GM12878 (cell line): ENCODE measurements around the gene AK5. TPM values are rescaled to one million over a fixed set of nuclear protein-coding genes. Genes with fewer than 3 reads are reported as not detected.

Source experiments
- ATAC-seq: fragments of 200-7000 bp; cut with Tn5 transposase; 3 replicates; pipeline ENCODE4 v1.9.1; 2020; ENCODE audit warnings: mild to moderate bottlenecking, moderate library complexity
- BruUV-seq: library from RNA; stranded (reverse); fragments of 400-500 nt; replicated peaks from 2 replicates; lab custom pipeline; 2021; lab: Mats Ljungman, UMichigan
- CTCF ChIA-PET: fragments of 300-600 bp; sonication (Branson Sonifier 250); formaldehyde crosslinking; extraction: SDS; loops from one replicate; lab custom pipeline; 2021; ENCODE audit warnings: inconsistent platforms; lab: Yijun Ruan, JAX
- POLR2A ChIA-PET: fragments of 350-600 bp; formaldehyde crosslinking; extraction: SDS; loops from one replicate; lab custom pipeline; 2021; ENCODE audit warnings: inconsistent platforms; lab: Charles Lee
- RAD21 ChIA-PET: fragments of 300-600 bp; sonication (Branson Sonifier 250); formaldehyde crosslinking; loops from one replicate; lab custom pipeline; 2023; ENCODE audit warnings: antibody characterized with exemption; ENCODE audit not compliant: unreplicated experiment; lab: Charles Lee
- SMC1A ChIA-PET: fragments of 300-600 bp; sonication (Branson Sonifier 250); formaldehyde crosslinking; loops from one replicate; lab custom pipeline; 2023; ENCODE audit not compliant: unreplicated experiment, uncharacterized antibody; lab: Charles Lee
- DNase-seq: peaks from one replicate; pipeline ENCODE4 v3.0.0-alpha.2; 2011; ENCODE audit warnings: low read depth, low spot score
- FAIRE-seq: peaks from 3 replicates; lab custom pipeline; 2011; peaks lifted over from hg19 to GRCh38; lab: Jason Lieb, UNC
- H2AFZ ChIP-seq: 2 replicates; pipeline ENCODE4 v1.6.0; 2011; ENCODE audit warnings: low read depth, low read length, control low read depth; ENCODE audit not compliant: control insufficient read depth
- H3K27ac ChIP-seq: 2 replicates; pipeline ENCODE4 v1.5.1; 2011; ENCODE audit warnings: control low read depth; ENCODE audit not compliant: control insufficient read depth, insufficient read depth
- H3K27me3 ChIP-seq, 2 experiments: replicated peaks in 1 of 2; 2 replicates each; pipeline versions ENCODE4 v1.6.0 to v1.6.1; 2011; ENCODE audit warnings: low read length in 1 of 2; ENCODE audit not compliant: control insufficient read depth in 2 of 2, insufficient read depth in 2 of 2
- H3K36me3 ChIP-seq, 2 experiments: 2 replicates each; pipeline ENCODE4 v1.5.1; 2011; ENCODE audit warnings: low read length in 1 of 2; ENCODE audit not compliant: control insufficient read depth in 2 of 2, insufficient read depth in 2 of 2
- H3K4me1 ChIP-seq: 2 replicates; pipeline ENCODE4 v1.6.1; 2011; ENCODE audit warnings: mild to moderate bottlenecking, low read length, moderate library complexity, mixed read lengths; ENCODE audit not compliant: control insufficient read depth, insufficient read depth
- H3K4me2 ChIP-seq: 2 replicates; pipeline ENCODE4 v1.6.0; 2011; ENCODE audit warnings: control low read depth; ENCODE audit not compliant: control insufficient read depth, insufficient read depth
- H3K4me3 ChIP-seq: fragments of 200-600 bp; sonication (generic); 2 replicates; pipeline ENCODE4 v1.5.1; 2016
- H3K79me2 ChIP-seq: 2 replicates; pipeline ENCODE4 v1.6.0; 2011; ENCODE audit warnings: low read length; ENCODE audit not compliant: control insufficient read depth, insufficient read depth
- H3K9ac ChIP-seq: 2 replicates; pipeline ENCODE4 v1.8.0; 2011; ENCODE audit warnings: low read length, control low read depth, mixed read lengths; ENCODE audit not compliant: control insufficient read depth, insufficient read depth
- H3K9me3 ChIP-seq: replicated peaks from 3 replicates; pipeline ENCODE4 v1.5.1; 2011; ENCODE audit warnings: mild to moderate bottlenecking, low read length; ENCODE audit not compliant: control insufficient read depth, insufficient read depth
- H4K20me1 ChIP-seq: 2 replicates; pipeline ENCODE4 v1.6.0; 2011; ENCODE audit not compliant: control insufficient read depth, insufficient read depth
- ASH2L ChIP-seq: fragments of 300-600, 200-600 bp; sonication (generic); IDR thresholded peaks from 2 replicates; pipeline ENCODE4 v1.6.1; 2017; ENCODE audit warnings: low read depth, mild to moderate bottlenecking, borderline replicate concordance
- CBX3 ChIP-seq: fragments of 200-600 bp; sonication (generic); IDR thresholded peaks from 2 replicates; pipeline ENCODE4 v1.6.1; 2016; ENCODE audit warnings: low read depth, borderline replicate concordance
- KLF5 ChIP-seq: fragments of 450-650 bp; IDR thresholded peaks from 2 replicates; pipeline ENCODE4 v1.6.1; 2014; ENCODE audit warnings: mild to moderate bottlenecking; ENCODE audit not compliant: partially characterized antibody
- LARP7 ChIP-seq: fragments of 450-650 bp; IDR thresholded peaks from 2 replicates; pipeline ENCODE4 v1.6.1; 2017; ENCODE audit warnings: mild to moderate bottlenecking
- MEF2B ChIP-seq: fragments of 450-650 bp; IDR thresholded peaks from 2 replicates; pipeline ENCODE4 v1.6.1; 2018; ENCODE audit warnings: mild to moderate bottlenecking, moderate library complexity; ENCODE audit not compliant: partially characterized antibody, poor library complexity, severe bottlenecking
- MTA2 ChIP-seq: fragments of 450-650 bp; IDR thresholded peaks from 2 replicates; pipeline ENCODE4 v1.6.1; 2016; ENCODE audit warnings: low read depth, mild to moderate bottlenecking, moderate library complexity
- NFXL1 ChIP-seq: fragments of 450-650 bp; IDR thresholded peaks from 2 replicates; pipeline ENCODE4 v1.6.1; 2017; ENCODE audit warnings: antibody characterized with exemption, mild to moderate bottlenecking, borderline replicate concordance
- PML ChIP-seq: IDR thresholded peaks from 2 replicates; pipeline ENCODE4 v1.6.1; 2012; ENCODE audit warnings: low read length, inconsistent platforms
- POLR2A ChIP-seq: IDR thresholded peaks from 2 replicates; pipeline ENCODE4 v1.6.1; 2011; ENCODE audit warnings: low read depth, mild to moderate bottlenecking, low read length
- SREBF2 ChIP-seq: IDR thresholded peaks from 2 replicates; pipeline ENCODE4 v1.6.1; 2012; ENCODE audit warnings: mild to moderate bottlenecking, low read length
- ZNF217 ChIP-seq: fragments of 450-650 bp; IDR thresholded peaks from 2 replicates; pipeline ENCODE4 v1.6.1; 2017; ENCODE audit warnings: antibody characterized with exemption, mild to moderate bottlenecking
- ZNF24 ChIP-seq: fragments of 450-650 bp; IDR thresholded peaks from 2 replicates; pipeline ENCODE4 v1.6.1; 2017; ENCODE audit warnings: antibody characterized with exemption, mild to moderate bottlenecking
- WGBS: methylation state at CpG from one replicate; pipeline ENCODE4 v1.1.6; 2016; ENCODE audit warnings: low lambda C conversion rate; ENCODE audit not compliant: insufficient replicate concordance, insufficient coverage; ENCODE audit errors: missing lambda C conversion rate; 5-methylcytosine and 5-hydroxymethylcytosine counted together
- in situ Hi-C: fragments of 300-500 bp; cut with MboI; formaldehyde crosslinking; loops from 9 replicates; pipeline ENCODE4 v1.14.3; 2018; ENCODE audit warnings: mixed read lengths
- intact Hi-C: fragments of 100-400 bp; cut with micrococcal nuclease; formaldehyde crosslinking; loops from one replicate; pipeline ENCODE4 v1.14.2; 2022; ENCODE audit not compliant: unreplicated experiment
- polyA plus RNA-seq, 11 experiments: library from polyadenylated mRNA; depleted of rRNA in 4 of 11; unstranded in 6 of 11; stranded (reverse) in 5 of 11; fragments of >200 nt; fragmentation: Nextera tagmentation in 4 of 11; fragmentation: Illumina TruSeq in 1 of 11; extraction: Ambion mirVana in 4 of 11; extraction: Trizol in 1 of 11; gene quantifications; 1 replicate in 1 of 11; 2 replicates in 10 of 11; pipeline versions ENCODE4 v1.2.1 to v1.2.3, GENCODE V29; 2011 to 2016; ENCODE audit warnings: inconsistent platforms in 2 of 11, missing spikeins in 2 of 11, low read depth in 1 of 11
- total RNA-seq, 4 experiments: library from RNA; depleted of rRNA in 3 of 4; stranded (reverse); fragments of >200 nt in 3 of 4; fragmentation: Illumina TruSeq in 1 of 4; extraction: Trizol in 1 of 4; gene quantifications; 2 replicates each; pipeline versions ENCODE4 v1.2.1 to v1.2.3, GENCODE V29; 2013 to 2021
- TF ChIP-seq, protein P1 (sequence below): fragments of 150-350 bp; IDR thresholded peaks from 2 replicates; pipeline ENCODE4 v1.6.1; 2014; ENCODE audit warnings: mild to moderate bottlenecking, low read depth, low read length
- TF ChIP-seq, protein P2 (sequence below): IDR thresholded peaks from 2 replicates; pipeline ENCODE4 v1.6.1; 2011; ENCODE audit warnings: borderline replicate concordance, low read depth, mild to moderate bottlenecking, moderate library complexity, mixed read lengths, low read length; ENCODE audit not compliant: insufficient read depth; ENCODE audit errors: extremely low read length
- TF ChIP-seq, protein P3 (sequence below): IDR thresholded peaks from 2 replicates; pipeline ENCODE4 v1.6.1; 2012; ENCODE audit warnings: low read length, inconsistent platforms
- TF ChIP-seq, protein P4 (sequence below): IDR thresholded peaks from 2 replicates; pipeline ENCODE4 v1.6.1; 2012; ENCODE audit warnings: low read depth, low read length, improper control_type of control experiment
- TF ChIP-seq, protein P5 (sequence below): fragments of 450-650 bp; IDR thresholded peaks from 2 replicates; pipeline ENCODE4 v1.6.1; 2017; ENCODE audit warnings: antibody characterized with exemption, mild to moderate bottlenecking, moderate library complexity

AK5 gene
- total and polyA plus RNA-seq, 10 of the 15 experiments (the other 5 are each of a cell fraction or from before 2014, with no cell fraction given) = 0.08 to 0.33 TPM; not detected in 8

DNA sequence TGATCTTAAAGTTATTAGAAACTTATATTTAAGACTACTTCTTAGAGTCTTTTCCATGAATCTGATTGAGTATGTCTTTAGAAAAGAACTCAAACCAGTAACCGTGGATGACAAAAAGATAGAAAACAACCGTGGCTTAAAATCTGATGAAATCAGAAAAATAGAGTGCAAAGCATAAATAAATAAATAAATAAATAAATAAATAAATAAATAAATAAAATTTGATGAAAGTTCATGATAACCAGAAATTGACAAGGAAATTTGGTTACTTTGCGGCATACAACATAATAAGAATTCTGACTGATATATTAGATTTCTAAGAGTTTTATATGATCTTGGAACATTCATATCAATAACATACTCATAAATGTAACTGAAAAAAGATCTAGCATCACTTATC is 152.1 kb downstream of the AK5 start (continued):
- TF ChIP-seq ASH2L = no peak
- no peak for TF ChIP-seq ZNF24
- TF ChIP-seq CBX3 = no peak
- no peak for TF ChIP-seq POLR2A
- no peak for TF ChIP-seq MTA2
- TF ChIP-seq PML = no peak
- TF ChIP-seq, protein P1, sequence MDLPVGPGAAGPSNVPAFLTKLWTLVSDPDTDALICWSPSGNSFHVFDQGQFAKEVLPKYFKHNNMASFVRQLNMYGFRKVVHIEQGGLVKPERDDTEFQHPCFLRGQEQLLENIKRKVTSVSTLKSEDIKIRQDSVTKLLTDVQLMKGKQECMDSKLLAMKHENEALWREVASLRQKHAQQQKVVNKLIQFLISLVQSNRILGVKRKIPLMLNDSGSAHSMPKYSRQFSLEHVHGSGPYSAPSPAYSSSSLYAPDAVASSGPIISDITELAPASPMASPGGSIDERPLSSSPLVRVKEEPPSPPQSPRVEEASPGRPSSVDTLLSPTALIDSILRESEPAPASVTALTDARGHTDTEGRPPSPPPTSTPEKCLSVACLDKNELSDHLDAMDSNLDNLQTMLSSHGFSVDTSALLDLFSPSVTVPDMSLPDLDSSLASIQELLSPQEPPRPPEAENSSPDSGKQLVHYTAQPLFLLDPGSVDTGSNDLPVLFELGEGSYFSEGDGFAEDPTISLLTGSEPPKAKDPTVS = no peak
- TF ChIP-seq, protein P2, sequence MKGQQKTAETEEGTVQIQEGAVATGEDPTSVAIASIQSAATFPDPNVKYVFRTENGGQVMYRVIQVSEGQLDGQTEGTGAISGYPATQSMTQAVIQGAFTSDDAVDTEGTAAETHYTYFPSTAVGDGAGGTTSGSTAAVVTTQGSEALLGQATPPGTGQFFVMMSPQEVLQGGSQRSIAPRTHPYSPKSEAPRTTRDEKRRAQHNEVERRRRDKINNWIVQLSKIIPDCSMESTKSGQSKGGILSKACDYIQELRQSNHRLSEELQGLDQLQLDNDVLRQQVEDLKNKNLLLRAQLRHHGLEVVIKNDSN = no peak
- TF ChIP-seq NFXL1 = no peak

DNA sequence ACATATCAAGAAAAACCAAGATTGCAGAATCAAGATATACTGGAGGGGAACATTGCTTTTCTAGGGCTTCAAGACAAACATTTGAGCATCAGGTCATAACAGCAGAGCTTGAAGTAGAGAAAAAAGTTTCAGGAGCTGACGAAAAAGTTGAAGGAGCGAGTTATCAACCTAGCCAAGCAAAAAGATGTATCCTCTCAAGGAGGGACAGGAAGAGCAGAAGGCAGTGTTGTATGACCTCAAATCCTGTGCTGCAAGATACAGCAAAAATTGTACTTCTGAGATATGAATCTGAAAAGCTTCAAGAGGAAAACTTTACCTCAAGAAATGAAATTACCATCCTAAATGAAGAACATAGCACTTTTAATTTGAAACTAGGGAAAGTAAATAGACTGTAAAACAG is 153.1 kb downstream of the AK5 start:
- FAIRE-seq (no peak), DNase-seq (no peak), ATAC-seq (no peak)
- no peaks in the 10 kb centered on the region for H3K36me3 ChIP-seq
- CTCF ChIA-PET = no interaction called here
- BruUV-seq = no TSS peak
- no peaks in the 10 kb centered on the region for H4K20me1 ChIP-seq
- intact Hi-C loops = no loop called here
- POLR2A ChIA-PET = no interaction called here
- WGBS = 0% methylated on average over 2 of the region's 2 CpGs
- H3K4me2 ChIP-seq = no peak overlapping the region
- H2AFZ ChIP-seq = no peak overlapping the region
- no peaks in the 10 kb centered on the region for H3K79me2 ChIP-seq
- RAD21 ChIA-PET = no interaction called here
- SMC1A ChIA-PET = interaction anchor here (1.3 kb wide), 1 partner anchor 8 kb away, joined by 3 read pairs; no protein-coding TSS in a partner anchor
- H3K4me1 ChIP-seq = no peaks in the 10 kb centered on the region
- no peak overlapping the region for H3K9ac ChIP-seq
- no peaks in the 10 kb centered on the region; a peak in 1 of 4 replicates for H3K27me3 ChIP-seq
- in situ Hi-C loops = no loop called here
- H3K4me3 ChIP-seq = no peak overlapping the region
- no peaks in the 10 kb centered on the region; the same call in 2 of the 3 replicates for H3K9me3 ChIP-seq
- no peak overlapping the region for H3K27ac ChIP-seq
- TF ChIP-seq SREBF2 (no peak), KLF5 (no peak), LARP7 (no peak), ZNF217 (no peak), PML (no peak), MEF2B (no peak)
- TF ChIP-seq, protein P3, sequence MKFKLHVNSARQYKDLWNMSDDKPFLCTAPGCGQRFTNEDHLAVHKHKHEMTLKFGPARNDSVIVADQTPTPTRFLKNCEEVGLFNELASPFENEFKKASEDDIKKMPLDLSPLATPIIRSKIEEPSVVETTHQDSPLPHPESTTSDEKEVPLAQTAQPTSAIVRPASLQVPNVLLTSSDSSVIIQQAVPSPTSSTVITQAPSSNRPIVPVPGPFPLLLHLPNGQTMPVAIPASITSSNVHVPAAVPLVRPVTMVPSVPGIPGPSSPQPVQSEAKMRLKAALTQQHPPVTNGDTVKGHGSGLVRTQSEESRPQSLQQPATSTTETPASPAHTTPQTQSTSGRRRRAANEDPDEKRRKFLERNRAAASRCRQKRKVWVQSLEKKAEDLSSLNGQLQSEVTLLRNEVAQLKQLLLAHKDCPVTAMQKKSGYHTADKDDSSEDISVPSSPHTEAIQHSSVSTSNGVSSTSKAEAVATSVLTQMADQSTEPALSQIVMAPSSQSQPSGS = no peak
- TF ChIP-seq, protein P4, sequence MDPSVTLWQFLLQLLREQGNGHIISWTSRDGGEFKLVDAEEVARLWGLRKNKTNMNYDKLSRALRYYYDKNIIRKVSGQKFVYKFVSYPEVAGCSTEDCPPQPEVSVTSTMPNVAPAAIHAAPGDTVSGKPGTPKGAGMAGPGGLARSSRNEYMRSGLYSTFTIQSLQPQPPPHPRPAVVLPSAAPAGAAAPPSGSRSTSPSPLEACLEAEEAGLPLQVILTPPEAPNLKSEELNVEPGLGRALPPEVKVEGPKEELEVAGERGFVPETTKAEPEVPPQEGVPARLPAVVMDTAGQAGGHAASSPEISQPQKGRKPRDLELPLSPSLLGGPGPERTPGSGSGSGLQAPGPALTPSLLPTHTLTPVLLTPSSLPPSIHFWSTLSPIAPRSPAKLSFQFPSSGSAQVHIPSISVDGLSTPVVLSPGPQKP = no peak
- TF ChIP-seq, protein P5, sequence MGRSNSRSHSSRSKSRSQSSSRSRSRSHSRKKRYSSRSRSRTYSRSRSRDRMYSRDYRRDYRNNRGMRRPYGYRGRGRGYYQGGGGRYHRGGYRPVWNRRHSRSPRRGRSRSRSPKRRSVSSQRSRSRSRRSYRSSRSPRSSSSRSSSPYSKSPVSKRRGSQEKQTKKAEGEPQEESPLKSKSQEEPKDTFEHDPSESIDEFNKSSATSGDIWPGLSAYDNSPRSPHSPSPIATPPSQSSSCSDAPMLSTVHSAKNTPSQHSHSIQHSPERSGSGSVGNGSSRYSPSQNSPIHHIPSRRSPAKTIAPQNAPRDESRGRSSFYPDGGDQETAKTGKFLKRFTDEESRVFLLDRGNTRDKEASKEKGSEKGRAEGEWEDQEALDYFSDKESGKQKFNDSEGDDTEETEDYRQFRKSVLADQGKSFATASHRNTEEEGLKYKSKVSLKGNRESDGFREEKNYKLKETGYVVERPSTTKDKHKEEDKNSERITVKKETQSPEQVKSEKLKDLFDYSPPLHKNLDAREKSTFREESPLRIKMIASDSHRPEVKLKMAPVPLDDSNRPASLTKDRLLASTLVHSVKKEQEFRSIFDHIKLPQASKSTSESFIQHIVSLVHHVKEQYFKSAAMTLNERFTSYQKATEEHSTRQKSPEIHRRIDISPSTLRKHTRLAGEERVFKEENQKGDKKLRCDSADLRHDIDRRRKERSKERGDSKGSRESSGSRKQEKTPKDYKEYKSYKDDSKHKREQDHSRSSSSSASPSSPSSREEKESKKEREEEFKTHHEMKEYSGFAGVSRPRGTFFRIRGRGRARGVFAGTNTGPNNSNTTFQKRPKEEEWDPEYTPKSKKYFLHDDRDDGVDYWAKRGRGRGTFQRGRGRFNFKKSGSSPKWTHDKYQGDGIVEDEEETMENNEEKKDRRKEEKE = no peak
